HepG2 (cell line): Measurements from ENCODE around the gene MMAA. TPM values are rescaled to one million over a fixed set of nuclear protein-coding genes. Genes with fewer than 3 reads are reported as not detected.

Source experiments
- ATAC-seq: fragments of 200-7000 bp; cut with Tn5 transposase; 3 replicates; pipeline ENCODE4 v1.9.1; 2020; ENCODE audit warnings: mild to moderate bottlenecking, moderate library complexity
- BruUV-seq: library from RNA; stranded (reverse); fragments of 400-500 nt; replicated peaks from 2 replicates; lab custom pipeline; 2021; lab: Mats Ljungman, UMichigan
- CTCF ChIA-PET: fragments of 300-600 bp; formaldehyde crosslinking; extraction: SDS; loops from one replicate; lab custom pipeline; 2021; ENCODE audit warnings: low total read pairs, inconsistent platforms, low intra/inter-chr PET ratio; lab: Yijun Ruan, JAX
- POLR2A ChIA-PET: fragments of 350-600 bp; sonication (Branson Sonifier 250); formaldehyde crosslinking; loops from one replicate; lab custom pipeline; 2020; ENCODE audit warnings: antibody characterized with exemption, inconsistent platforms; lab: Yijun Ruan, JAX
- DNase-seq: peaks from one replicate; pipeline ENCODE4 v3.0.0-alpha.2; 2015; ENCODE audit warnings: low spot score
- FAIRE-seq: peaks from 3 replicates; lab custom pipeline; 2011; peaks lifted over from hg19 to GRCh38; lab: Jason Lieb, UNC
- H2AFZ ChIP-seq: one replicate; pipeline ENCODE4 v1.6.1; 2011; ENCODE audit warnings: low read length, inconsistent platforms
- H3K27ac ChIP-seq: fragments of 300-600 bp; 3 replicates; pipeline ENCODE4 v1.8.0; 2011; ENCODE audit warnings: mixed run types, mild to moderate bottlenecking, mixed read lengths, low read length, inconsistent platforms; ENCODE audit not compliant: insufficient read depth; ENCODE audit errors: extremely low read length
- H3K27me3 ChIP-seq, 2 experiments: fragments of 200-600 bp in 1 of 2; 2 replicates in 1 of 2; 3 replicates in 1 of 2; pipeline versions ENCODE4 v1.6.0 to v1.8.0; 2011; ENCODE audit warnings: low read length in 2 of 2, mild to moderate bottlenecking in 2 of 2, moderate library complexity in 2 of 2, inconsistent platforms in 1 of 2; ENCODE audit not compliant: insufficient read depth in 2 of 2, control insufficient read depth in 1 of 2
- H3K36me3 ChIP-seq, 2 experiments: fragments of 200-600 bp in 1 of 2; replicated peaks in 1 of 2; 2 replicates in 1 of 2; 3 replicates in 1 of 2; pipeline versions ENCODE4 v1.5.1 to v1.8.0; 2011; ENCODE audit warnings: low read length in 2 of 2, inconsistent platforms in 1 of 2; ENCODE audit not compliant: insufficient read depth in 2 of 2, control insufficient read depth in 1 of 2
- H3K4me1 ChIP-seq: 2 replicates; pipeline ENCODE4 v1.5.1; 2012; ENCODE audit warnings: low read length, inconsistent platforms; ENCODE audit not compliant: insufficient read depth
- H3K4me2 ChIP-seq: 2 replicates; pipeline ENCODE4 v1.6.0; 2011; ENCODE audit warnings: low read depth, low read length, inconsistent platforms
- H3K4me3 ChIP-seq, 3 experiments: fragments of 200-600 bp in 1 of 3; sonication (generic), shearing (Covaris generic) in 1 of 3; replicated peaks in 1 of 3; 2 replicates each; pipeline ENCODE4 v1.5.1; 2011 to 2016; ENCODE audit warnings: low read length in 3 of 3, inconsistent platforms in 2 of 3, low read depth in 2 of 3, mild to moderate bottlenecking in 2 of 3, control low read depth in 1 of 3, mixed read lengths in 1 of 3; ENCODE audit not compliant: insufficient read depth in 1 of 3
- H3K79me2 ChIP-seq: one replicate; pipeline ENCODE4 v1.6.1; 2011; ENCODE audit warnings: low read length, inconsistent platforms; ENCODE audit not compliant: insufficient read depth
- H3K9ac ChIP-seq: 2 replicates; pipeline ENCODE4 v1.6.0; 2011; ENCODE audit warnings: mild to moderate bottlenecking, low read depth, low read length, inconsistent platforms; ENCODE audit not compliant: insufficient read depth
- H3K9me3 ChIP-seq: 2 replicates; pipeline ENCODE4 v1.5.1; 2012; ENCODE audit warnings: mild to moderate bottlenecking, low read length
- H4K20me1 ChIP-seq: 2 replicates; pipeline ENCODE4 v1.6.0; 2011; ENCODE audit warnings: inconsistent platforms, mild to moderate bottlenecking, low read length, moderate library complexity; ENCODE audit not compliant: insufficient read depth
- ARID5B ChIP-seq: IDR thresholded peaks from 2 replicates; pipeline ENCODE4 v1.4.0; 2020; ENCODE audit warnings: mild to moderate bottlenecking, missing genetic modification reagents
- JDP2 ChIP-seq: sonication (generic); formaldehyde crosslinking; IDR thresholded peaks from 2 replicates; pipeline ENCODE4 v1.8.1; 2022; ENCODE audit warnings: missing genetic modification reagents, borderline replicate concordance
- MBNL3 ChIP-seq: fragments of 250-450 bp; sonication (Bioruptor Pico); conservative IDR thresholded peaks from 2 replicates; pipeline ENCODE4 v1.8.0; 2022; ENCODE audit warnings: mild to moderate bottlenecking, inconsistent platforms
- NAIF1 ChIP-seq: sonication (generic); formaldehyde crosslinking; IDR thresholded peaks from 2 replicates; pipeline ENCODE4 v1.5.0; 2020; ENCODE audit warnings: mild to moderate bottlenecking, missing genetic modification reagents, borderline replicate concordance
- NFE2L2 ChIP-seq: fragments of 150-350 bp; IDR thresholded peaks from 2 replicates; pipeline ENCODE4 v1.6.1; 2014; ENCODE audit warnings: low read length
- NR3C1 ChIP-seq: sonication (generic); formaldehyde crosslinking; IDR thresholded peaks from 2 replicates; pipeline ENCODE4 v1.4.0; 2020; ENCODE audit warnings: missing genetic modification reagents
- PTBP1 ChIP-seq: fragments of 200-400 bp; formaldehyde crosslinking; IDR thresholded peaks from 2 replicates; pipeline ENCODE4 v1.6.1; 2018; ENCODE audit warnings: low read length, low read depth; ENCODE audit not compliant: poor library complexity, severe bottlenecking
- RFX1 ChIP-seq: fragments of 450-650 bp; IDR thresholded peaks from 2 replicates; pipeline ENCODE4 v1.6.1; 2017
- TEAD3 ChIP-seq: optimal IDR thresholded peaks from 2 replicates; pipeline ENCODE3; 2016; ENCODE audit warnings: borderline replicate concordance
- ZGPAT ChIP-seq: IDR thresholded peaks from 2 replicates; pipeline ENCODE4 v1.6.1; 2016; ENCODE audit warnings: mild to moderate bottlenecking
- ZNF256 ChIP-seq: sonication (generic); formaldehyde crosslinking; conservative IDR thresholded peaks from 2 replicates; pipeline ENCODE4 v1.4.0; 2020; ENCODE audit warnings: missing genetic modification reagents
- ZNF766 ChIP-seq: sonication (generic); formaldehyde crosslinking; IDR thresholded peaks from 2 replicates; pipeline ENCODE4 v1.5.0; 2020; ENCODE audit warnings: missing genetic modification reagents, borderline replicate concordance
- WGBS: methylation state at CpG from one replicate; pipeline ENCODE4 v1.1.6; 2017; ENCODE audit warnings: low lambda C conversion rate; 5-methylcytosine and 5-hydroxymethylcytosine counted together
- in situ Hi-C: cut with HindIII; loops from 2 replicates; pipeline ENCODE4 v1.10.0; 2017; ENCODE audit warnings: low pct_unique_long_range_greater_than_20kb; ENCODE audit not compliant: extremely low pct_ligation_motif_present
- intact Hi-C: fragments of 100-400 bp; cut with micrococcal nuclease; formaldehyde crosslinking; loops from one replicate; pipeline ENCODE4 v1.10.0; 2022; ENCODE audit not compliant: unreplicated experiment
- polyA plus RNA-seq, 8 experiments: library from polyadenylated mRNA; depleted of rRNA in 3 of 8; stranded (reverse) in 7 of 8; unstranded in 1 of 8; fragments of >200 nt; fragmentation: Illumina TruSeq in 4 of 8; extraction: Trizol in 4 of 8; gene quantifications; 2 replicates each; pipeline versions ENCODE4 v1.2.1 to v1.2.3, GENCODE V29; 2011 to 2016; ENCODE audit warnings: low read depth in 4 of 8, missing spikeins in 1 of 8, mixed read lengths in 1 of 8; ENCODE audit not compliant: insufficient read depth in 1 of 8
- total RNA-seq, 5 experiments: library from RNA; depleted of rRNA; stranded (reverse); fragments of >200 nt; fragmentation: Illumina TruSeq; extraction: Trizol; gene quantifications; 2 replicates each; pipeline ENCODE4 v1.2.3, GENCODE V29; 2016; ENCODE audit warnings: low read depth in 1 of 5

Gene MMAA
- total and polyA plus RNA-seq, 2 of the 13 experiments (the other 11 are each of a cell fraction or from before 2014, with no cell fraction given) = 1.3 to 2.8 TPM

GRCh38 chr4:145656156-145656555 is 37.0 kb downstream of the MMAA start:
- ATAC-seq (no peak), DNase-seq (no peak), FAIRE-seq (no peak)
- no peaks in the 10 kb centered on the region for H3K9me3 ChIP-seq
- H3K36me3 ChIP-seq = no peaks in the 10 kb centered on the region
- H3K4me3 ChIP-seq = no peak overlapping the region
- H3K4me2 ChIP-seq = no peak overlapping the region
- H2AFZ ChIP-seq = no peak overlapping the region
- no peaks in the 10 kb centered on the region for H3K79me2 ChIP-seq
- no peaks in the 10 kb centered on the region for H3K27me3 ChIP-seq
- H3K4me1 ChIP-seq = no peaks in the 10 kb centered on the region
- no peaks in the 10 kb centered on the region for H4K20me1 ChIP-seq
- ChIA-PET CTCF (no interaction called here), POLR2A (no interaction called here)
- no TSS peak for BruUV-seq
- no peak overlapping the region for H3K9ac ChIP-seq
- in situ Hi-C loops = no loop called here
- H3K27ac ChIP-seq = no peak overlapping the region
- TF ChIP-seq ZNF256 (CRISPR knock-in tag) (no peak), NFE2L2 (no peak), RFX1 (no peak), PTBP1 (no peak), ZGPAT (CRISPR knock-in tag) (no peak), NR3C1 (CRISPR knock-in tag) (no peak), TEAD3 (no peak), JDP2 (CRISPR knock-in tag) (no peak), ARID5B (no peak), ZNF766 (CRISPR knock-in tag) (no peak), MBNL3 (CRISPR knock-in tag) (no peak), NAIF1 (CRISPR knock-in tag) (no peak)
- WGBS = 85% methylated on average over 1 of the region's 1 CpG
- intact Hi-C loops = no loop called here
